ENCODE measurements around the gene KLHL36. TPM values are rescaled to one million over a fixed set of nuclear protein-coding genes. Genes with fewer than 3 reads are reported as not detected.
A peak's percentile ranks its signal among the peaks of the same experiment; 100 is the strongest.

Gene KLHL36
- total RNA-seq, 2 donors from 2014 or later, result 44.2 to 59.2 TPM

GRCh38 chr16:84625556-84625955 lies 22.8 kb upstream of the KLHL36 start:
- WGBS, 2 experiments (ENCODE audit: insufficient coverage in 1 of 2, insufficient read length in 1 of 2), result 91 to 98% methylated on average over 6 of the region's 6 CpGs
- DNase-seq, result no peak
- Mint-ChIP-seq H3K4me3 (no peak overlapping the region), H3K4me1 (peaks cover 4% of the 10 kb centered on the region), H3K9me3 (no peaks in the 10 kb centered on the region), H3K27ac (no peak overlapping the region), H3K27me3 (ENCODE audit: insufficient read depth) (no peaks in the 10 kb centered on the region), H3K36me3 (ENCODE audit: low read depth) (no peaks in the 10 kb centered on the region)
- TF ChIP-seq CTCF (conservative IDR thresholded peaks at IDR 0.05), result no peak
- no peak overlapping the region for H3K4me3 ChIP-seq (ENCODE audit: low read length)
- no peak overlapping the region for H3K9ac ChIP-seq (ENCODE audit: extremely low read depth, low read length, poor library complexity, severe bottlenecking)
- no peaks in the 10 kb centered on the region for H3K9me3 ChIP-seq (ENCODE audit: control insufficient read depth, low read length)
- H3K27me3 ChIP-seq (ENCODE audit: control insufficient read depth, insufficient read depth, low read length, poor library complexity, severe bottlenecking), result no peaks in the 10 kb centered on the region
- no peak overlapping the region for H3K27ac ChIP-seq (ENCODE audit: low read depth, low read length)
- no peaks in the 10 kb centered on the region for H3K4me1 ChIP-seq (ENCODE audit: control insufficient read depth, insufficient read depth, low read length)
- H3K36me3 ChIP-seq (ENCODE audit: control insufficient read depth, insufficient read depth, low read length), result no peaks in the 10 kb centered on the region

GRCh38 chr16:84628226-84628731 lies 20.0 kb upstream of the KLHL36 start:
- no peak overlapping the region for H3K27ac Mint-ChIP-seq
- H3K27me3 Mint-ChIP-seq (ENCODE audit: insufficient read depth), result no peaks in the 10 kb centered on the region
- no peak overlapping the region for H3K4me3 ChIP-seq (ENCODE audit: low read length)
- no peaks in the 10 kb centered on the region for H3K9me3 ChIP-seq (ENCODE audit: control insufficient read depth, low read length)
- no peak for TF ChIP-seq CTCF (conservative IDR thresholded peaks at IDR 0.05)
- H3K4me1 Mint-ChIP-seq, result no peaks in the 10 kb centered on the region
- no peaks in the 10 kb centered on the region for H3K27me3 ChIP-seq (ENCODE audit: control insufficient read depth, insufficient read depth, low read length, poor library complexity, severe bottlenecking)
- WGBS, 2 experiments (ENCODE audit: insufficient coverage in 1 of 2, insufficient read length in 1 of 2), result 77 to 84% methylated on average over 4 to 7 of the region's 7 CpGs
- H3K4me1 ChIP-seq (ENCODE audit: control insufficient read depth, insufficient read depth, low read length), result no peaks in the 10 kb centered on the region
- H3K27ac ChIP-seq (ENCODE audit: low read depth, low read length), result no peak overlapping the region
- H3K9ac ChIP-seq (ENCODE audit: extremely low read depth, low read length, poor library complexity, severe bottlenecking), result no peak overlapping the region
- H3K36me3 ChIP-seq (ENCODE audit: control insufficient read depth, insufficient read depth, low read length), result no peaks in the 10 kb centered on the region
- H3K36me3 Mint-ChIP-seq (ENCODE audit: low read depth), result no peaks in the 10 kb centered on the region
- H3K4me3 Mint-ChIP-seq, result no peak overlapping the region
- no peak for DNase-seq
- no peaks in the 10 kb centered on the region for H3K9me3 Mint-ChIP-seq

GRCh38 chr16:84629580-84629979 lies 18.7 kb upstream of the KLHL36 start:
- H3K9ac ChIP-seq (ENCODE audit: extremely low read depth, low read length, poor library complexity, severe bottlenecking), result no peak overlapping the region
- Mint-ChIP-seq H3K9me3 (no peaks in the 10 kb centered on the region), H3K27ac (no peak overlapping the region), H3K4me1 (no peaks in the 10 kb centered on the region), H3K27me3 (ENCODE audit: insufficient read depth) (no peaks in the 10 kb centered on the region), H3K36me3 (ENCODE audit: low read depth) (no peaks in the 10 kb centered on the region), H3K4me3 (no peak overlapping the region)
- H3K27me3 ChIP-seq (ENCODE audit: control insufficient read depth, insufficient read depth, low read length, poor library complexity, severe bottlenecking), result no peaks in the 10 kb centered on the region
- TF ChIP-seq CTCF (conservative IDR thresholded peaks at IDR 0.05), result no peak
- no peaks in the 10 kb centered on the region for H3K9me3 ChIP-seq (ENCODE audit: control insufficient read depth, low read length)
- H3K27ac ChIP-seq (ENCODE audit: low read depth, low read length), result no peak overlapping the region
- H3K4me3 ChIP-seq (ENCODE audit: low read length), result no peak overlapping the region
- WGBS, 2 experiments (ENCODE audit: insufficient coverage in 1 of 2, insufficient read length in 1 of 2), result 85 to 95% methylated on average over 6 to 10 of the region's 10 CpGs
- no peaks in the 10 kb centered on the region for H3K36me3 ChIP-seq (ENCODE audit: control insufficient read depth, insufficient read depth, low read length)
- DNase-seq, result peak; percentile 57
- H3K4me1 ChIP-seq (ENCODE audit: control insufficient read depth, insufficient read depth, low read length), result no peaks in the 10 kb centered on the region

All from endodermal cell (in vitro differentiated cells).